ENCODE measurements around the gene CHSY1.
"Not testable (repeated sequence)": the region's sequence is repeated elsewhere in the genome, so short reads cannot be mapped to it uniquely, and the experiment has no call there.

CHSY1 gene

DNA sequence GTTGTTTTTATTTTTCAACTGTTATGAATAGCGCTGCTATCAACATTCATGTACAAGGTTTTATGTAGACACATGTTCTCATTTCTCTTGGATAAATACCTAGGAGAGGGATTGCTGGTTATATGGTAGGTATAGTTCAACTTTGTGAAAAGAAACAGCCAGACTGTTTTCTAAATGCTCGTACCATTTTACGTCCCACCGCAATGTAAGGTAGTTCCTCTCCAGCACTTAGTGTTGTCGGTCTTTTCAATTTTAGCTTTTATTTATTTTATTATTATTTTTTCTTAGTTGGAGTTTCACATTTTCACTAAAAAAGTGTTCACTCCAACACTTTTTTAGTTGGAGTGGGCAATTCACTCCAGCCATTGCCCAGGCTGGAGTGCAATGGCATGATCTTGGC lies 117.1 kb downstream of the CHSY1 start:
- no peak for DNase-seq (ENCODE audit: low read depth)

- DNase-seq (ENCODE audit: low read depth), result no peak
Measured at GRCh38 chr15:101133751-101134261, 118.0 kb downstream of the CHSY1 start.

GRCh38 chr15:101133181-101133460 lies 118.7 kb downstream of the CHSY1 start:
- DNase-seq (ENCODE audit: low read depth), result no peak

DNA sequence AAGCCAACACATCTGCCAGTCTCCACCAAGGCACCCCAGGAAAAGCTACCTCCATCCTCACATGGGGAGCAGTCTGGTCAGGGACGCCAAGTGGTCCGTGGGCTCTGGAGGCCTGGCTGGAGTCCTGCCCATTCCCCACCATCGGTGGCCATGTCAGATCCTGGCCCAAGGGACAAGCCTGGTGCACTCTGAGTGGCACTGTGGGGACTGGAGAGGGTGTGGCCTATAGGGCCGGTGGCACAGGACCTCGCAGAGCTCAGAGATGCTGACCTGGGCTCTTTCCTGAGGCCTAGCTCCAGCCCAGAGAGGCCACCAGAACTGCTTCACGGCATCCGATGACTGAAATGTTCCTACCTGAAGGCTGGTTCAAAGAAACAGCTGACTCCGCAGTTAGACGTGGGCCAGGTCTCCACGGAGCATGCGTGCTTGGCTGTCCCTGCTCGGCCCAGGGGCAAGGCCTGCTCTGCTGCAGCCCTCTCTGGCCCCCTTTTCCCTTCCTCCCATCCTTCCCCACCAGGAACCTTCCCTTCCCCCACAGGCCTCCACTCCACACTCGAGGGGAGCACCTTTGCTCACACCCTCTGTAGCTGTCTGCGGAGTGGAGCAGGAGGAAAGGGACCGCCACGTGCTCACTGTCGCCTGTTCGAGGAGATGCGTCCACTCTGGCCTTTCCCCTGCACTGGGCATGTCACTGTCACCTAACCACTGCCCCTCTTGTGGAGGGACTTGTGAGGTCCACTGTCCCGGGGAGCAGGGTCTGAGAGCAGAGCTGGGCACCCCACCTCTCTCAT lies 119.3 kb downstream of the CHSY1 start:
- DNase-seq (ENCODE audit: low read depth), result no peak

DNA sequence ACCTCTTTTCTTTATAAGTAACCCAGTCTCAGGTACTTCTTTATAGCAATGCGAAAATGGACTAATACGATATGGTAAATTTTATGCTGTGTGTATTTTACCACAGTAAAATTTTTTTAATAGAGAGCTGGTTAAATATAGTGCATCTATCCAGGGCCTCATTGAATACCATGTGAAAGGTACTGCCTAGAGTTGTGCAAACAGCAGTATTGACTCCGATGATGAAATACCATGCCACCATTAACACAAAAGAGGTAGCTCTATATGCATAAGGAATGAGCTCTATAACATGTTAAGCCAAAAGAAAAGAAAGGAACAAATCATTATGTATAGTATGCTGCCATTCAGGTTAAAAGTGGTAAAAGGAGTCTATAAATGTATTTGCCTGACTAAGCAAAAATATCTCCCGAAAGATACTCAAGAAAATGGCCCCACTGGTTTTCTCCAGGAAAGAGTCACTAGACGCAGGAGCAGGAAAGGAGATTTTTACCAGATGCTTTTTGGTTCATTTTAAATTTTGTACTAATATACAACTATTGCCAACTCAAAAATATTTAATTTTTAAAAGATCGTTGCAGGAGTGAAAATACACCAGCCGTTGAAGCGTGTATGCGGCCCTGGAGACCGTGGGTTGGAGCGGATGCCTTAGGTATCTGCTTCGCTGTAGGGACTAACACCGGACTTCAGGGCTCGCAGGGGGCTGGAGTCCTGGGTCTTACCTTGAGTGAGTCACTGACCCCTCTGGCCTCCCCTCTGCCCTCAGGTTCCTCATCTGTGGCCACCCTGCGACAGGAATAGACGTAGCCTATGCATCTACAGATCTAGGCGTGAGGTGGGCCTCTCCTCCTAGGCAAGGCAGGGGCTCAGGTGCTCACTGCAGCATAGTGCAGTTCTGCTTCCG lies 120.1 kb downstream of the CHSY1 start:
- no peak for DNase-seq (ENCODE audit: low read depth)

- DNase-seq (ENCODE audit: low read depth), result no peak
Measured at GRCh38 chr15:101129851-101130380, 121.9 kb downstream of the CHSY1 start.

- no peak for DNase-seq (ENCODE audit: low read depth)
Measured at GRCh38 chr15:101128221-101129015, 123.4 kb downstream of the CHSY1 start.

- DNase-seq (ENCODE audit: low read depth), result no peak
Measured at GRCh38 chr15:101127506-101128076, 124.3 kb downstream of the CHSY1 start.

GRCh38 chr15:101126618-101127505 lies 125.0 kb downstream of the CHSY1 start:
- no peak for DNase-seq (ENCODE audit: low read depth)

DNA sequence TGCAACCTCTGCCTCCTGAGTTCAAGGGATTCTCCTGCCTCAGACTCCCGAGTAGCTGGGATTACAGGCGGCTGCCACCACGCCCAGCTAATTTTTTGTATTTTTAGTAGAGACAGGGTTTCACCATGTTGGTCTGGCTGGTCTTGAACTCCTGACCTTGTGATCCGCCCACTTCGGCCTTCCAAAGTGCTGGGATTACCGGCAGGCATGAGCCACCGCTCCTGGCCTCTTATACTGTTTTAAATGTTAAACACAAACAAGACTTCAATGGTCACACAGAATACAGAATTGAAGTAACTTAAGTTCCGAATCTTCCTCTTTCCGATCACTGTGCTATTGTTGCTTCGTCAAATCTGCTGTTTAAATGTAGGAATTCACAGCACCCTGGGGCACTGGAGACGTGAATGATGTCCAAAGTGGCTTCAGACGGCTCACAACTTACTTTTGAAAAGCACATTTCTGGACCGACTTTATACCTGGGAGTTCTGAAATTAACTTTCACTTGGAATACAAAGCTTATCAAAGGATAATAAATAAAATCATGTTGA lies 125.9 kb downstream of the CHSY1 start:
- not testable (repeated sequence) for DNase-seq (ENCODE audit: low read depth)

All from CMK (cell line).